Measurements from ENCODE around the gene OR4X1.
"Not testable (repeated sequence)": the region's sequence is repeated elsewhere in the genome, so short reads cannot be mapped to it uniquely, and the experiment has no call there.

The OR4X1 gene

DNA sequence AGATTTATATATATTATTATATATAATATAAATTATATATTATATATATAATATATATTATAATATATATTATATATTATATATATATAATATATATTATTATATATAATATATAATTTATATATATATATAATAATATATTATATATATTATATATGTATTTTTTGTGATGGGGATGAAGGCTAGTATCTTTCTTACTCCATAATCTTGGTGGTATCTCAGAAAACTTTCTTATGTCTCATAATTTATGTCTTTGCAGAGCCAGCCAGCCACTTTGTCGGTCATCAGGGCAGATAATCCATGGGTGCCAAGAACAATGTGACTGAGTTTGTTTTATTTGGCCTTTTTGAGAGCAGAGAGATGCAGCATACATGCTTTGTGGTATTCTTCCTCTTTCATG is 42.3 kb downstream of the OR4X1 start, which contains the start of gene OR4S1:
OR4S1 (plus strand) TSS at position 301 of the 400 bp plus-strand sequence; CDS start at position 301, 0 bp downstream.
- Histone ChIP-seq H2AFZ (ENCODE audit: low read length, unreplicated experiment) (no peak within 1 kb of the TSS), H3K27me3 (ENCODE audit: insufficient read depth, low read length) (no peaks in the 10 kb centered on the region; the same call in 1 of the 2 replicates), H3K79me2 (ENCODE audit: control insufficient read depth, insufficient read depth, low read length, unreplicated experiment) (no peaks in the 10 kb centered on the region), H3K4me3 (ENCODE audit: low read depth, low read length) (no peak within 1 kb of the TSS), H3K4me1 (ENCODE audit: control insufficient read depth, insufficient read depth, low read length, unreplicated experiment) (no peaks in the 10 kb centered on the region), H3K36me3 (ENCODE audit: insufficient read depth, low read length) (no peaks in the 10 kb centered on the region), H3K27ac (ENCODE audit: low read depth, low read length) (no peak within 1 kb of the TSS)

GRCh38 chr11:48307760-48308386 is 44.2 kb downstream of the OR4X1 start:
- Histone ChIP-seq H2AFZ (ENCODE audit: low read length, unreplicated experiment) (no peak overlapping the region), H3K27me3 (ENCODE audit: insufficient read depth, low read length) (no peaks in the 10 kb centered on the region; the same call in 1 of the 2 replicates), H3K27ac (ENCODE audit: low read depth, low read length) (no peak overlapping the region), H3K36me3 (ENCODE audit: insufficient read depth, low read length) (no peaks in the 10 kb centered on the region), H3K79me2 (ENCODE audit: control insufficient read depth, insufficient read depth, low read length, unreplicated experiment) (no peaks in the 10 kb centered on the region), H3K4me3 (ENCODE audit: low read depth, low read length) (no peak overlapping the region), H3K4me1 (ENCODE audit: control insufficient read depth, insufficient read depth, low read length, unreplicated experiment) (no peaks in the 10 kb centered on the region)

DNA sequence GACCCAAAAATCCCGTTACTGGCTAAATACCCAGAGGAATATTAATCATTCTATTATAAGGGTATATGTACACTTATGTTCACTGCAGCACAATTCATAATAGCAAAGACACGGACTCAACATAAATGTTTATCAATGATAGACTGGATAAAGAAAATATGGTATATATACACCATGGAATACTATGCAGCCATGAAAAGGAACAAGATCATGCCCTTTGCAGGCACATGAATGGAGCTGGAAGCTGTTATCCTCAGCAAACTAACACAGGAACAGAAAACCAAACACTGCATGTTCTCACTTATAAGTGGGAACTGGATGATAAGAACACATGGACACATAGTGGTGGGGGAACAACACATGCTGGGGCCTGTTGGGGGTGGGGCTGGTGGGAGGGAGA is 49.9 kb downstream of the OR4X1 start:
- not testable (repeated sequence) for H3K4me3 ChIP-seq (ENCODE audit: low read depth, low read length); H3K4me1 ChIP-seq (ENCODE audit: control insufficient read depth, insufficient read depth, low read length, unreplicated experiment); H3K27me3 ChIP-seq (ENCODE audit: insufficient read depth, low read length)

More for the DNA sequence above, 49.9 kb downstream of the OR4X1 start:
- not testable (repeated sequence) for H3K79me2 ChIP-seq (ENCODE audit: control insufficient read depth, insufficient read depth, low read length, unreplicated experiment); H3K27ac ChIP-seq (ENCODE audit: low read depth, low read length); H3K36me3 ChIP-seq (ENCODE audit: insufficient read depth, low read length); H2AFZ ChIP-seq (ENCODE audit: low read length, unreplicated experiment)

All from ACC112 (cell line).